CD4-positive, alpha-beta T cell treated with Interleukin-21 for 1 hour (primary cell): ENCODE measurements around the gene STX16.
A peak's percentile ranks its signal among the peaks of the same experiment; 100 is the strongest.
"Not testable (repeated sequence)": the region's sequence is repeated elsewhere in the genome, so short reads cannot be mapped to it uniquely, and the experiment has no call there.

Experiments used
- DNase-seq: peaks from one replicate; pipeline ENCODE4 v3.0.0-alpha.2; 2020

The STX16 gene

GRCh38 chr20:58637466-58638213 is 13.4 kb upstream of the STX16 start:
- DNase-seq: no peak

- no peak for DNase-seq
Measured at GRCh38 chr20:58638467-58639181, 12.5 kb upstream of the STX16 start.

GRCh38 chr20:58639182-58640146 is 11.6 kb upstream of the STX16 start:
- DNase-seq: no peak

- no peak for DNase-seq
Measured at GRCh38 chr20:58640446-58640845, 10.6 kb upstream of the STX16 start.

- DNase-seq: no peak
Measured at GRCh38 chr20:58642441-58642840, 8.6 kb upstream of the STX16 start.

GRCh38 chr20:58642896-58643295 is 8.2 kb upstream of the STX16 start:
- DNase-seq: not testable (repeated sequence)

GRCh38 chr20:58645412-58645968 is 5.6 kb upstream of the STX16 start:
- no peak for DNase-seq

- DNase-seq: no peak
Measured at GRCh38 chr20:58646257-58646656, 4.8 kb upstream of the STX16 start.

- no peak for DNase-seq
Measured at GRCh38 chr20:58646703-58647102, 4.4 kb upstream of the STX16 start.

- DNase-seq: peak; percentile 39
Measured at GRCh38 chr20:58647162-58647795, 3.8 kb upstream of the STX16 start.

GRCh38 chr20:58647796-58648501 is 3.1 kb upstream of the STX16 start:
- no peak for DNase-seq

GRCh38 chr20:58648502-58648825 is 2.6 kb upstream of the STX16 start:
- not testable (repeated sequence) for DNase-seq

- DNase-seq: peak; percentile 28
Measured at GRCh38 chr20:58649288-58650180, 1.5 kb upstream of the STX16 start.

GRCh38 chr20:58650181-58650775 is 805 bp upstream of the STX16 start:
- DNase-seq: peak; percentile 41

- no peak for DNase-seq
Measured at GRCh38 chr20:58651559-58651945, 469 bp downstream of the STX16 start.

- peak; percentile 88 for DNase-seq
Measured at GRCh38 chr20:58651946-58652605, 993 bp downstream of the STX16 start.

GRCh38 chr20:58652606-58653294 is 1.7 kb downstream of the STX16 start:
- DNase-seq: peak; percentile 30

GRCh38 chr20:58654337-58654736 is 3.3 kb downstream of the STX16 start:
- no peak for DNase-seq
